Tongue (tissue), 2 donors: ENCODE data around the gene COPA. TPM values are rescaled to one million over a fixed set of nuclear protein-coding genes. Genes with fewer than 3 reads are reported as not detected.

ENCODE experiments used
- DNase-seq: peaks from one replicate; pipeline ENCODE4 v3.0.0-alpha.2; 2015
- total RNA-seq: library from RNA; depleted of rRNA; stranded (reverse); fragments of >200 nt; gene quantifications from one replicate; pipeline ENCODE4 v1.2.3, GENCODE V29; 2014

Gene COPA
- total RNA-seq, 1 donor from 2014 or later: 144 TPM

DNA sequence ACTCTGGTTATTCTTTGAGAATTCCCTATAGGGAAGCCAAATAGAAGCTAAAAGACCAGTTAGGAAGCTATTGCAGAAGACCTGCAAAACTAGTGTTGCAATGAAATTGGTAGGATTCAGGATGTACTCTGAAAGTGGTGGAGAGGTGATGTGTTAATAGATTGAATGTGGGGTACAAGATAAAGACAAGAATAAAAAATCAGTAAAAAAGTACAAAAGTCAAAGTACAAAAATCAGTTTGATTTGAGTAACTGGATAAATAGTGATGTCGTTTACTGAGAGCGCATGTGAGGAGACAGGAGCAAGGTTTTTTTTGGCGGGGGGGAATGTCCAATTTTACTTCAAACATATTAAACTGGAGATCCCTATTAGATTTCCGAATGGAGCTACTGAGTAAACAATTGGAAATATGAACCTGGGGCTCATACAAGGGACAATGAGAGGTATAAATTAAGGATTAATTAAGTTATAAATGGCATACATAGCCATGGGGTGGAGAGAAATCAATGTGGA is 78.2 kb downstream of the COPA start:
- no peak for DNase-seq

DNA sequence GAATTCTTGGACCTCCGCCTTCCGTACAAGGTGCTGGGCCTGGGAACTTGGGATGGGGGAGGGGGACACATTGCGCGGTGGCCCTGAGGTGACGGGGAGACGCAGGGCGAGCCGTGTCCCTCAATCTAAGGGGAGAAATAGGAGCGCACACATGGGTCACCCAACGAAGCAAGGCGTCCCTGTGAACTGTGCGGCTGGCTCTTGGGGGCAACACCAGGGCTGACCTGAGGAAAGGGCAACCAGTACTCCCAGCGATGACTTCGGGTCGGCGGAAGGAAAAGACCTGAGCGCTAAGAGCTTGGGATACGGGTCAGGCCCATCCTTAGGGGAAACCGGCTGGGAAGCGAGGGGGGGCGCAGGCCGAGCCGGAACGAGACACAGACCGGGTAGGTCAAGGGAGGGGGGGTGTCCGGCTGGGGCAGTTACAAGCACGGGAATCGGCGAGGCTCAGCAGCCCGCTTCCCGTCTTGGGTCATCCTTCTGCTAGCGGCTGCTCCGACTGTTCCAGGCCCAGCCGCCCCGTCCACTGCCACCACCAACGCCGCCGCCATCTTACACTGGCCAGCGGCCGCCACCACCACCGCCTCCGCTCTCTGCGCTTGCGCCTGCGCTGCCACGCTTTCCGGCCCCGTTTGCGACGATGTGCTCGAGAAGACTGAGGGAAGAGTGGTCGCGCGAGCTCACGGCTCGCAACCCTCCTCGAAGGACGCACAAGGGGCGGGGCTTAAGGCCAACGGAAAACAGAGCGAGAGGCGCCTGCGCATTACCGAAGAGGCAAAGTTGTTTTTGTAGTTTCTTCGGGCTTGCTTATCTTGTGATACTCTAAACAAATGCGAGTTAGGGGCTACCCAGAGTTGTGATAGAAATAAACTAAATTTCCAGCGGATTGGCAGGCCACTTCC is 80.9 kb downstream of the COPA start, which contains the start of gene DCAF8:
DCAF8 (minus strand) TSS at position 657 of the 902 bp plus-strand sequence. CDS start 18,541 bp downstream, outside the sequence.
- peak; percentile 100 for DNase-seq

DNA sequence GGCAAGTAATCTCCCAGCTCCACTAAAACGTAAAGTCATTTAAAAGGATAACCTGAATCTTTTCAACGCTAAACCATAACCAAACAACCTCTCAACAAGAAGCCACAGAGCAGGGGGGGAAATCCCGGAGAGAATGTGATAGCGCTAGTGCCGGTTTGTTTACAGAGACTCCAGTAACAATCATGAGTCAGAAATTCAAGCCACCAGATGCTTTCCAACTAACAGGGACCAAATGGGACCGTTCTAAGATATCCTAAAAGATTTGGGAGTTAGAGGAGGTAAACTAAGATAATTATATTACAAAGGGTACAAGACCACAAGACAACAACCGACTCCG is 81.5 kb downstream of the COPA start:
- peak; percentile 79 for DNase-seq

DNA sequence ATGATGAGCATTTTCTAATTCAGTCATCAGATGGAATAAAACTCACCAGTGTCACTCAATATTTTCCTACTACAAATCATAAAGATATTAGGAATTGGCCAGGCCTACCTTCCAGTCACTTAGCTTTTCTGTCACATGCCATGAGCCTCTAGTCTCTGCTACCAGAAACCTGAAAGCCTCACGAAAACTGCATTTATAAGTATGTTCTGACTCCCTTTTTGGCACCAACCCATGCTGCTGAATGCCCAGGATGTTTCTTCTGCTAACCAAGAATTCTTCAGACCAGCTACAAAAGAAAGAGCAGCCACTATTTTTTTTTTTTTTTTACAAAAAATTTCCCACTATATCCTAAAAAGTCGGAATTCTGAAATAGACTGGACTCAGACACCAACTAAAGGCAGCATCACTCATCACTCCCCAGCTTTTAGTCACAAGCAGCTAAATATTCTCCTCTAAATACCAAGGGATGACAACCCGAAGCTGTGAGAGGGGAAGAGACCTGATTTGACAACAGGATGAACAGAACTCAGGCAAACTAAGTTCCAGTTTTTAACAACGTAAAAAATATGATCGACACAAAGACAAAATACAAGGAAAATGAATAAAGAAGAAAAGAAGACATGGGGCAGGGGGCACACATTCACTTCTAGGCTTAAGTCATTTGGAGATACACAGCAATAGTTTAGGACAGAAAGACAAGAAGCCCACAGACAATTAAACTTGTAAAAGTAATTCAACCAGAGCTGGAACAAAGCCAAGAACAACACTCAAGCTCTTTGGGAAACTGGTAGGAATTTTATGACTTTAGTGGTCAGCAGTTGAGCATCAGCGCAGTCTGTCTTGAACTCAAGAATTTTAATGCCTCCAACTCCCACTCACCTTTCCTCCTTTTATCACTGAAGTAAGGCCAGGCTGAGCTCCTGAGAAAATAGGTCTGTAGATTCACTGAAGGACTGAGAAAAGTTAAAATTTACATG is 82.4 kb downstream of the COPA start:
- peak; percentile 64 for DNase-seq

DNA sequence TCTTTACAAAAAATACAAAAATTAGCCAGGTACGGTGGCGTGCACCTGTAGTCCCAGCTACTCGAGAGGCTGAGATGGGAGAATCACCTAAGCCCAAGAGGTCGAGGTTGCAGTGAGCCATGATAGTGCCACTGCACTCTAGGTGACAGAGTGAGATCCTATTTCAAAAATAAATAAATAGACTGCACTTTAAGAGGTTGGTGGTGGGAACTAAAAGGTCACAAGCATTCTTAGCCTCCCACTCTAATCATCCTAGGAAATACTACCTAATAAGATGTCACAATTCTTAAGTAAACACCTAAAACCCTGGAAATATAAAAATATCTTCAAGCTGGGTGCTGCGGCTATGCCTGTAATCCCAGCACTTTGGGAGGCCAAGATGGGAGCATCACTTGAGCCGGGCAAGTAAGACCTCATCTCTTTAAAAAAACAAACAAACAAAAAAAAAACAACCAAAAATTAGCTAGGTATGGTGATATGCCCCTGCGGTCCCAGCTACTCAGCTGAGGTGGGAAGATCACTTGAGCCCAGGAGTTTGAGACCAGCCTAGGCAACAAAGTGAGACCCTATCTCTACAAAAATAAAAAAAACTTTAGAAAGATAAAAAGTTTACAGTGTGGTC is 84.8 kb downstream of the COPA start:
- DNase-seq: no peak

DNA sequence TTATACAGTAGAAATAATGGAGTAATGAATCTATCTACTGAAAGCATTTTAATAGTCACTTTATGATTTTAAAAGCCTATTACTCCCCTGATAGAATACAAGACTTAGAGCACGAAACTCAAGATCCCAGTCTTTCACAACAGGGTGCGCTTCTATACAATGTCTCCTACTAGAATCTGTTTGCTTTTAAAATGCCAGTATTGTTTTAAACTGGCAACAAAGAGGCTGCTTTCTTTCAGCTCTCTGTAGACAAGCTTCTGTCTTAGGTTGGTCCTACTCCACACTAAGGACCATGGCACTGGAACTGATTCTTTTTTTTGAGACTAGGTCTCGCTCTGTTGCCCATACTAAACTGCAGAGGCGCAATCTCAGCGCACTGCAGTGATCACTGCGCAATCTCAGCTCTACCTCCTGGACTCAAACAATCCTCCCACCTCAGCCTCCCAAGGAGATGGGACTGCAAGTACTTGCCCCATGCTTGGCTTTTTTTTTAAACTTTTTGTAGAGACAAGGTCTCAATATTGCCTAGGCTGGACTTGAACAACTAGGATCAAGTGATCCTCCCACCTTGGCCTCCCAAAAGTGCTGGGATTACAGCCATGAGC is 85.5 kb downstream of the COPA start:
- DNase-seq: no peak

DNA sequence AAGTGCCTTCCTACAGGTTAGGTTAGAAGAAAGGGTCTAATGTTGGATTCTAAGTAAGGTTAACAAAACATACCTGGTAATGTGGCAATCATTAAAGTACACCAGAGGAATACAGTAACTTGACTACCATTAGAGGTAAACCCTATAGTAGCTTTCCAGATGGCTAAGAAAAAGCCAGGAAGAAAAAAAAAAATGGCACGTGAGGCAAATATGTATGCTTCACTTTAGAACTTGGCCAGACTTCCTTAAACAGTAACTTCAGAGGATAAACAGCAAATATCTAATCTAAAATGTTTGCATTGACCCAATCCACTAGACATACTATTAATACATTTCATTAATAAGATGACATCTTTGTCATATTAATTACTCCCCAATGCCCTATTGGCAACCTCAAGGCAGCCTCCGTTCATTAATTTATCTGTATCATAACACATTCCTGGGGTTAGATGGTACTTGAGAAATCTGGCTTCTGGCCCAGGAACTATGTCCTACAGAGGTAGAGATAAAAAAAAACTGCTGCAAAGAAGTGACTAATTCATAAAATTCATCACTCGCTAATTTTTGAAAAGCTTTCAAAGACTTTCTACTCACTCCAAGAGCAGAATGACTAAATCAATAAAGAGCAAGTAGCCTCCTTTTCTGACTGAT is 86.5 kb downstream of the COPA start:
- DNase-seq: no peak

- no peak for DNase-seq
Observed at GRCh38 chr1:160255781-160256300, 87.2 kb downstream of the COPA start.

GRCh38 chr1:160251687-160252526 is 91.1 kb downstream of the COPA start:
- DNase-seq: peak; percentile 92

DNA sequence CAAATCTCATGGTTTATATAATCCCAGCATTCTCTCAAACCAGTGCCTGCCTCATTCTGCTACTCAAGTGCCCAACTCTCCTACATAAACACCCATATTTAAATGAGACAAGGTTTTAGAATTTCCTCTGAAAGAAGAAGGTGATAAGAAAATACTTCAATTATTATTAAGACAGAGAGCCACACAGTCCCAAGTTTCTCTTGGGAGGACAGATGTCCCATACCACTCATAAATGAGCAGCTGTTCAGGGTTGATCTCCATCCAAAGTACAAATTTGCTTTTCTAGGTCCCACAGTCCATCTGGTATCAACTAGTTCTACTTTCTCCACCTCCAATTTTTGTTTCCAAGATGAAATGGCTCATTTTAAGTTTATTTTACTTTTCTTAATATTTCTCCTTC is 92.0 kb downstream of the COPA start:
- peak; percentile 89 for DNase-seq

DNA sequence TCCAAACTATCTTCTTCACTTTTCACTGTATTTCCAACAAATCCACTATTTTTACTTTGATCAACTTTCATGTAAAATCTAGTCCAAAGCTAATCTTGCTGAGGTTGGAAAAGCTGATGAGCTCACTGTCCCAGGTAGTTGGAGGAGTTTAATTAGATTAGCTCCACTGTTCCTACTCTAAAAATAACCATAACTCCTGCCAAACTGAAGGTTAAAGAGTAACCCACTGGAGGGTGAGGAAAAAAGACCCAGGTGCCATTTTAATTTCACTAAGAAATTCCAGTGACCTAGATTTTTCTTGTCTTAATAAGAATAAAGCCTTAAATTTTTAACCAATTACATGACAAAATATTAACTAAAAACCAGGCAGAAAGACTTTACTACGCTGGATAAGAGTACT is 96.0 kb downstream of the COPA start:
- no peak for DNase-seq

DNA sequence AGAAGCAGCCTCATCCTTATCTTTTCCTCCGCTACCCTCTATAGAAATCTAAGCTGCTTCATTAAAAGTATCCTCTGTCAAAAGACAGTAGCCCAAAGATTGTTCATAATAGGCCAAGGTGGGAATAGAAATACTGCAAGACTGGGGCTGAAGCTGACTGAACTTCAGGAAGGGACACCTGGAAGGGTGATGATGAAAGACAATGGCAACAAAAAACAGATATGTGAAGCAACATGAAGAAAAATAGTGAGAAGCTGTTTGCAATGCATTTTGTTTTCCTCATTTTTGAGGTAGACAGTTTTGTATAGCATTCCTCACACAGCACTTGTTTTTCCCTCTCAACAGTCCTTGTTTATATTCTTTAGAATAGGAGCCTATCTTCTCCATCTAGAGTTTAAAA is 97.6 kb downstream of the COPA start:
- DNase-seq: no peak

GRCh38 chr1:160244209-160244608 is 98.8 kb downstream of the COPA start:
- no peak for DNase-seq

- no peak for DNase-seq
Observed at GRCh38 chr1:160243767-160244166, 99.3 kb downstream of the COPA start.

- no peak for DNase-seq
Observed at GRCh38 chr1:160239582-160240299, 103.3 kb downstream of the COPA start.
